Chondrocyte (in vitro differentiated cells): ENCODE results near the gene GJC2. TPM values are rescaled to one million over a fixed set of nuclear protein-coding genes. Genes with fewer than 3 reads are reported as not detected.
A peak's percentile ranks its signal among the peaks of the same experiment; 100 is the strongest.
"Not testable (repeated sequence)": the region's sequence is repeated elsewhere in the genome, so short reads cannot be mapped to it uniquely, and the experiment has no call there.

Experiments used
- DNase-seq: peaks from one replicate; pipeline ENCODE4 v3.0.0; 2021; ENCODE audit warnings: mixed read lengths, low spot score
- H3K27ac Mint-ChIP-seq: one replicate; pipeline ENCODE4 v1.8.0; 2021; ENCODE audit warnings: mild to moderate bottlenecking, moderate library complexity, mixed read lengths; ENCODE audit not compliant: unreplicated experiment
- H3K27me3 Mint-ChIP-seq: 2 replicates; pipeline ENCODE4 v1.8.0; 2021; ENCODE audit warnings: low read depth, mixed read lengths
- H3K36me3 Mint-ChIP-seq: 2 replicates; pipeline ENCODE4 v1.8.0; 2021; ENCODE audit warnings: low read depth, mixed read lengths
- H3K4me1 Mint-ChIP-seq: 2 replicates; pipeline ENCODE4 v1.8.0; 2021; ENCODE audit warnings: low read depth, mild to moderate bottlenecking, mixed read lengths
- H3K4me3 Mint-ChIP-seq: one replicate; pipeline ENCODE4 v1.8.0; 2021; ENCODE audit warnings: mild to moderate bottlenecking, moderate library complexity, mixed read lengths; ENCODE audit not compliant: unreplicated experiment
- H3K9me3 Mint-ChIP-seq: 2 replicates; pipeline ENCODE4 v1.8.0; 2021; ENCODE audit warnings: low read depth, mixed read lengths
- CTCF ChIP-seq: fragments of 200-600 bp; sonication (generic); IDR thresholded peaks from 2 replicates; pipeline ENCODE4 v1.5.0; 2021; ENCODE audit warnings: antibody characterized with exemption, mild to moderate bottlenecking, moderate library complexity
- total RNA-seq: library from RNA; stranded (reverse); gene quantifications from 3 replicates; pipeline ENCODE4 v1.2.1, GENCODE V29; 2021

The GJC2 gene
- total RNA-seq, 1 donor from 2014 or later: 2.0 TPM

DNA sequence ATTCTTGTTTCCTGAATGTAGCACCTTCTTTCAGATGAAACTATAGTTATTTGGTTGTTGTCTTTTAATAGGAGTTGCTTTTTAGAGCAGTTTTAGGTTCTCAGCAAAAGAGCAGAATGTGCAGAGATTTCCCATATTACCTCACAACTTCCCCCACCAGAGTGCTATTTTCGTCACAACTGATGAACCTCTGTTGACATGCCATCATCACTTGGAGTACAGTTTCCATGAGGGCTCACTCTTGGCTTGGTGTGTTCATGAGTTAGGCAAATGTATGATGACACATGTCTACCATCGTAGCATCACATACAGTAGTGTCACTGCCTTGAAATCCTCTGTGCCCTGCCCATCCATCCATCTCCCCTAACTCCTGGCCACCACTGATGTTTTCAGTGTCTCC is 19.6 kb downstream of the GJC2 start:
- Mint-ChIP-seq H3K4me3 (no peak overlapping the region), H3K27ac (no peak overlapping the region), H3K36me3 (no peaks in the 10 kb centered on the region), H3K4me1 (peaks cover 19% of the 10 kb centered on the region), H3K9me3 (no peaks in the 10 kb centered on the region), H3K27me3 (no peaks in the 10 kb centered on the region)
- TF ChIP-seq CTCF: no peak
- no peak for DNase-seq

DNA sequence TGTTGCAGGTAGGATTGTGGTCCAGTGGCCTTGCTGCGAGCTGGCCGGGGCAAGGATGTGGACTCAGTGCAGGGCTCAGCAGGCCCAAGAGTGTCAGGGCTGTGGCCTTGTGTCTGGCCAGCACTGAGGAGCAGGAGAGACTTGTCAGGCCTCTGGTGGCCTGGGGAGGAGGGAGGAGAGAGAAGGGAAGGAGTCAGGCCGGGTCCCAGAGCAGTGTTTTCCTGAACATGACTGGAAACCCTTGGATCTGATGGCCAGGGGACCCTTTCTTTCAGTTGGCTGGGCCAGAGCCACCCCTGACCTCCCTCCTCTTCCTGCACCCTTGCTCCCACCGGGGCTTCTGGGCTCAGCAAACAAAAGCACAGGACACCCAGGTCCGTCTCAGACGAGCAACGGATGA is 20.9 kb downstream of the GJC2 start:
- H3K9me3 Mint-ChIP-seq: no peaks in the 10 kb centered on the region
- no peaks in the 10 kb centered on the region for H3K27me3 Mint-ChIP-seq
- H3K36me3 Mint-ChIP-seq: no peaks in the 10 kb centered on the region
- no peak overlapping the region for H3K27ac Mint-ChIP-seq
- no peak for TF ChIP-seq CTCF
- DNase-seq: no peak
- H3K4me3 Mint-ChIP-seq: no peak overlapping the region
- peaks cover 11% of the 10 kb centered on the region for H3K4me1 Mint-ChIP-seq

GRCh38 chr1:228171221-228171891 is 21.6 kb downstream of the GJC2 start:
- H3K36me3 Mint-ChIP-seq: no peaks in the 10 kb centered on the region
- peak; percentile 71 for DNase-seq
- no peak overlapping the region for H3K4me3 Mint-ChIP-seq
- no peak overlapping the region for H3K27ac Mint-ChIP-seq
- H3K4me1 Mint-ChIP-seq: peaks cover 11% of the 10 kb centered on the region
- TF ChIP-seq CTCF: no peak
- H3K27me3 Mint-ChIP-seq: no peaks in the 10 kb centered on the region
- no peaks in the 10 kb centered on the region for H3K9me3 Mint-ChIP-seq

- Mint-ChIP-seq H3K36me3 (no peaks in the 10 kb centered on the region), H3K27me3 (no peaks in the 10 kb centered on the region), H3K4me1 (peaks cover under 1% of the 10 kb centered on the region), H3K27ac (no peak overlapping the region), H3K9me3 (no peaks in the 10 kb centered on the region), H3K4me3 (no peak overlapping the region)
- TF ChIP-seq CTCF: no peak
- peak; percentile 82 for DNase-seq
Observed at GRCh38 chr1:228172591-228173527, 23.1 kb downstream of the GJC2 start.

DNA sequence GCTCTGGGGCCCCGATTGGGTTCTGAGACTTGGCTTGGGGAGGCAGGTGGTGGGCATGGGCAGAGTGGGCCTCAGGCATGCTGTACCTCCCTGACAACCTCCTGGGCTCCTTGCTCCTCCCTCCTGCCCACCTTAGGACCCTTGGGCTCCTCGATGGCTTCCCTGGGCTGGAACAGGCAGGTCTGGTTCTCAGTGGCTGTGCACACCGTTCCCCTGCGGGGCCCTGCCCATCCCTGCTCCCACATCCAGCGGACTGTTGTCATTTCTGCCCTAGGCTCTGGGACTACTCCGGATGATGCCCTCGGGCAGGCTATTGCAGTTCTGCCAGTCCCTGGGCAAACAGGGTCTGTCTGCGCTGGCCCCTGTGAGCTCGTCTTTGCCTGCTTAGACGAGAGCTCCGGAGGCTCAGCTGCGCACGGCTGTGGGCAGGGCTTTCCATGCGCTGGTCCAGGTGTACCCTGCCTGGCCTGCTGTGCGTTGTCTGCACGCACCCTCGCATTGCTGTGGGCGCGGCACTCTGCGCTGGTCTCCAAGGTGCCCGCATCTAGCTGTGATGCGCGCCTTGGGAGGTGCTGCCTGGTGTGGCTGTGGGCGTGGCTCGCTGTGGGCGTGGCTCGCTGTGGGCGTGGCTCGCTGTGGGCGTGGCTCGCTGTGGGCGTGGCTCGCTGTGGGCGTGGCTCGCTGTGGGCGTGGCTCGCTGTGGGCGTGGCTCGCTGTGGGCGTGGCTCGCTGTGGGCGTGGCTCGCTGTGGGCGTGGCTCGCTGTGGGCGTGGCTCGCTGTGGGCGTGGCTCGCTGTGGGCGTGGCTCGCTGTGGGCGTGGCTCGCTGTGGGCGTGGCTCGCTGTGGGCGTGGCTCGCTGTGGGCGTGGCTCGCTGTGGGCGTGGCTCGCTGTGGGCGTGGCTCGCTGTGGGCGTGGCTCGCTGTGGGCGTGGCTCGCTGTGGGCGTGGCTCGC is 24.1 kb downstream of the GJC2 start:
- not testable (repeated sequence) for H3K27me3 Mint-ChIP-seq, H3K27ac Mint-ChIP-seq, H3K36me3 Mint-ChIP-seq, H3K4me1 Mint-ChIP-seq, H3K9me3 Mint-ChIP-seq, H3K4me3 Mint-ChIP-seq
- DNase-seq: peak; percentile 84
